Panc1 (cell line): ENCODE results near the gene ERICH6B.

Source experiments
- CTCF ChIP-seq: fragments of 450-650 bp; IDR thresholded peaks from 2 replicates; pipeline ENCODE4 v1.5.1; 2017; ENCODE audit warnings: mild to moderate bottlenecking
- POLR2AphosphoS5 ChIP-seq: IDR thresholded peaks from 2 replicates; pipeline ENCODE4 v1.6.1; 2012; ENCODE audit warnings: mild to moderate bottlenecking, low read depth, low read length, moderate library complexity
- SIN3A ChIP-seq: IDR thresholded peaks from 2 replicates; pipeline ENCODE4 v1.6.1; 2012; ENCODE audit warnings: low read depth, mild to moderate bottlenecking, low read length, moderate library complexity, borderline replicate concordance; ENCODE audit not compliant: insufficient read depth

- TF ChIP-seq CTCF = no peak
- no peak for TF ChIP-seq POLR2AphosphoS5
- TF ChIP-seq SIN3A = no peak
Observed at GRCh38 chr13:45587897-45588296, 27.6 kb downstream of the ERICH6B start.
